Measurements from ENCODE around the gene TBC1D23. TPM values are rescaled to one million over a fixed set of nuclear protein-coding genes. Genes with fewer than 3 reads are reported as not detected.

Gene TBC1D23
- total and polyA plus RNA-seq, 2 of the 13 experiments (the other 11 are each of a cell fraction or from before 2014, with no cell fraction given), result 28.7 to 35.4 TPM

GRCh38 chr3:100334488-100335351 is 73.9 kb downstream of the TBC1D23 start, which contains the start of gene NIT2 (continued):
- TF ChIP-seq YEATS4 (CRISPR knock-in tag; IDR thresholded peaks at IDR 0.05; ENCODE audit: borderline replicate concordance) (peak; percentile 90), ZNF816 (CRISPR knock-in tag; IDR thresholded peaks at IDR 0.05; ENCODE audit: borderline replicate concordance) (no peak), NFKBIZ (CRISPR knock-in tag; IDR thresholded peaks at IDR 0.05) (no peak; the same call in 1 of the 2 replicates), RARA (CRISPR knock-in tag; IDR thresholded peaks at IDR 0.05) (peak; percentile 52; the same call in 1 of the 2 replicates), HNF4G (IDR thresholded peaks at IDR 0.05; ENCODE audit: borderline replicate concordance, low read depth, low read length) (0 out of 2 replicates have a peak, but pooled peaks have one; percentile 41), HNF4G (CRISPR knock-in tag; IDR thresholded peaks at IDR 0.05; ENCODE audit: borderline replicate concordance, low read depth) (no peak), SOX6 (IDR thresholded peaks at IDR 0.05) (no peak), SOX6 (CRISPR knock-in tag; IDR thresholded peaks at IDR 0.05) (peak; percentile 56; the same call in 1 of the 2 replicates), GABPA (IDR thresholded peaks at IDR 0.05; ENCODE audit: low read depth, low read length) (no peak), GABPA (CRISPR knock-in tag; IDR thresholded peaks at IDR 0.05; ENCODE audit: low read depth) (0 out of 2 replicates have a peak, but pooled peaks have one; percentile 28), SP5 (CRISPR knock-in tag; IDR thresholded peaks at IDR 0.05; ENCODE audit: borderline replicate concordance, low read depth) (peak; percentile 45; the same call in 1 of the 2 replicates), SRY (CRISPR knock-in tag; IDR thresholded peaks at IDR 0.05) (peak; percentile 74; the same call in 1 of the 2 replicates), ATM (IDR thresholded peaks at IDR 0.05; ENCODE audit: borderline replicate concordance) (no peak), AKAP8 (CRISPR knock-in tag; IDR thresholded peaks at IDR 0.05) (no peak; the same call in 1 of the 2 replicates), U2AF1 (optimal IDR thresholded peaks at IDR 0.05; ENCODE audit: low read depth, low read length) (no peak), NR2C2 (CRISPR knock-in tag; IDR thresholded peaks at IDR 0.05; ENCODE audit: borderline replicate concordance) (peak; percentile 69; the same call in 1 of the 2 replicates), MAF1 (CRISPR knock-in tag; IDR thresholded peaks at IDR 0.05; ENCODE audit: borderline replicate concordance) (peak; percentile 75; the same call in 1 of the 2 replicates), ZNF629 (CRISPR knock-in tag; conservative IDR thresholded peaks at IDR 0.05) (peak; percentile 49; the same call in 1 of the 2 replicates), CENPX (CRISPR knock-in tag; IDR thresholded peaks at IDR 0.05) (no peak), MXD3 (CRISPR knock-in tag; IDR thresholded peaks at IDR 0.05) (no peak)
- TF ChIP-seq, protein P1, sequence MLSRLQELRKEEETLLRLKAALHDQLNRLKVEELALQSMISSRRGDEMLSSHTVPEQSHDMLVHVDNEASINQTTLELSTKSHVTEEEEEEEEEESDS (CRISPR knock-in tag; IDR thresholded peaks at IDR 0.05; ENCODE audit: borderline replicate concordance), result no peak
- TF ChIP-seq, protein P2, sequence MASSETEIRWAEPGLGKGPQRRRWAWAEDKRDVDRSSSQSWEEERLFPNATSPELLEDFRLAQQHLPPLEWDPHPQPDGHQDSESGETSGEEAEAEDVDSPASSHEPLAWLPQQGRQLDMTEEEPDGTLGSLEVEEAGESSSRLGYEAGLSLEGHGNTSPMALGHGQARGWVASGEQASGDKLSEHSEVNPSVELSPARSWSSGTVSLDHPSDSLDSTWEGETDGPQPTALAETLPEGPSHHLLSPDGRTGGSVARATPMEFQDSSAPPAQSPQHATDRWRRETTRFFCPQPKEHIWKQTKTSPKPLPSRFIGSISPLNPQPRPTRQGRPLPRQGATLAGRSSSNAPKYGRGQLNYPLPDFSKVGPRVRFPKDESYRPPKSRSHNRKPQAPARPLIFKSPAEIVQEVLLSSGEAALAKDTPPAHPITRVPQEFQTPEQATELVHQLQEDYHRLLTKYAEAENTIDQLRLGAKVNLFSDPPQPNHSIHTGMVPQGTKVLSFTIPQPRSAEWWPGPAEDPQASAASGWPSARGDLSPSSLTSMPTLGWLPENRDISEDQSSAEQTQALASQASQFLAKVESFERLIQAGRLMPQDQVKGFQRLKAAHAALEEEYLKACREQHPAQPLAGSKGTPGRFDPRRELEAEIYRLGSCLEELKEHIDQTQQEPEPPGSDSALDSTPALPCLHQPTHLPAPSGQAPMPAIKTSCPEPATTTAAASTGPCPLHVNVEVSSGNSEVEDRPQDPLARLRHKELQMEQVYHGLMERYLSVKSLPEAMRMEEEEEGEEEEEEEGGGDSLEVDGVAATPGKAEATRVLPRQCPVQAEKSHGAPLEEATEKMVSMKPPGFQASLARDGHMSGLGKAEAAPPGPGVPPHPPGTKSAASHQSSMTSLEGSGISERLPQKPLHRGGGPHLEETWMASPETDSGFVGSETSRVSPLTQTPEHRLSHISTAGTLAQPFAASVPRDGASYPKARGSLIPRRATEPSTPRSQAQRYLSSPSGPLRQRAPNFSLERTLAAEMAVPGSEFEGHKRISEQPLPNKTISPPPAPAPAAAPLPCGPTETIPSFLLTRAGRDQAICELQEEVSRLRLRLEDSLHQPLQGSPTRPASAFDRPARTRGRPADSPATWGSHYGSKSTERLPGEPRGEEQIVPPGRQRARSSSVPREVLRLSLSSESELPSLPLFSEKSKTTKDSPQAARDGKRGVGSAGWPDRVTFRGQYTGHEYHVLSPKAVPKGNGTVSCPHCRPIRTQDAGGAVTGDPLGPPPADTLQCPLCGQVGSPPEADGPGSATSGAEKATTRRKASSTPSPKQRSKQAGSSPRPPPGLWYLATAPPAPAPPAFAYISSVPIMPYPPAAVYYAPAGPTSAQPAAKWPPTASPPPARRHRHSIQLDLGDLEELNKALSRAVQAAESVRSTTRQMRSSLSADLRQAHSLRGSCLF (CRISPR knock-in tag; IDR thresholded peaks at IDR 0.05; ENCODE audit: borderline replicate concordance), result no peak

Data from HepG2 (cell line).